SK-N-MC (cell line): ENCODE data around the gene MOB3A.

Source experiments
- EZH2 ChIP-seq: fragments of 200-600 bp; sonication (generic); IDR thresholded peaks from one replicate; pipeline ENCODE4 v1.6.1; 2017; ENCODE audit warnings: antibody characterized with exemption
- POLR2AphosphoS5 ChIP-seq: IDR thresholded peaks from 2 replicates; pipeline ENCODE4 v1.6.1; 2012; ENCODE audit warnings: mild to moderate bottlenecking, low read depth, low read length, borderline replicate concordance

DNA sequence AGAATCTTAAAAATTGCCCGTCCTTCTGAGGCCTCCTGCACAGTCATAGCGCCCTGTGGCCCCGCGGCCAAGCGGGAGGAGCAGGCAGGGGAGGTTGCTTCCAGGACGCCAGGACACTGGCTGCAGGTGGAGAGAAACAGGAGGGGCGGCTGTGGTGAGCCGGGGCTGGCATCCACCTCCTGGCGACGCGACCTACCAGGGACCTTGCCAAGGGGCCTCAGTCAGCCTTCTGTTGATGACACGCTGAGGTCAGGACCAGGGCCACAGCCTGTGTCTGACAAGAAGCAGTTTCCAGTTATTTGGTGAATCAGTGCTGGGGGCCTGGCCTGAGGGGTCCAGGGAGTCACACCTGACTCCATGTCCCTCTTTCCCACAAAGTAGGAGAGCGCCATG lies 31.7 kb downstream of the MOB3A start:
- TF ChIP-seq EZH2 (no peak), POLR2AphosphoS5 (no peak)
